SH-SY5Y (cell line): ENCODE results near the gene SCYGR4.

ENCODE experiments used
- GATA2 ChIP-seq: IDR thresholded peaks from 2 replicates; pipeline ENCODE4 v1.6.1; 2011; ENCODE audit warnings: mild to moderate bottlenecking, low read depth, low read length
- GATA3 ChIP-seq: IDR thresholded peaks from 2 replicates; pipeline ENCODE4 v1.6.1; 2011; ENCODE audit warnings: low read depth, mild to moderate bottlenecking, low read length, moderate library complexity

DNA sequence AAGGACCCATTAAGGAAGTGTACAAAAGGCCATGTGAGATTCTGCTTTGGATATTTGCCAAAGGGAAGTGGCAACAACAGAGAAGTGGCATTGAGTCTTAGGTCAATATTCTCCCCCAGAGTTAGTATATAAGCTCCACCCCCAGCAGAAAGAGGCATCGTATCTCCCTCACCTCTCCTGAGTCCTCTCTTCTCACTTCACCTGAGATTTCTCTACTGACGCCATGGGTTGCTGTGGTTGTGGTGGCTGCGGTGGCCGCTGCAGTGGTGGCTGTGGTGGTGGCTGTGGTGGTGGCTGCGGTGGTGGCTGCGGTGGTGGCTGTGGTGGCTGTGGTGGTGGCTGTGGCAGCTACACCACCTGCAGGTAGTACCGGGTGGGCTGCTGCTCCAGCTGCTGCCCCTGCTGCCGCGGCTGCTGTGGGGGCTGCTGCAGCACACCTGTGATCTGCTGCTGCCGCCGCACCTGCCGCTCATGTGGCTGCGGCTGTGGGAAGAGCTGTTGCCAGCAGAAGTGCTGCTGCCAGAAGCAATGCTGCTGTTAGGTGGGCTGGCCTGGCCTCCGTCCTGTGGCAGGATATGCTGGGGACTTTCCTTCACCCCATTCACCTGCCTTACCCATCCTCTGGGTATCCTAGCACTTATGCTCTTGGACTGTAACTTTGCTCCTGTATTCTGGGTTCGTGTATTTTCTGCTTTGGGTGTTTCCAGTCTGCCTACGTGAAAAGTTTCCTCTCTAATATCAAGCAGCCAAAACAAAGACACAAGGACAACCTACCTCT is 8.5 kb upstream of the SCYGR4 start:
- TF ChIP-seq GATA2 (no peak), GATA3 (no peak)
